ENCODE measurements around the gene LMNB1.

- TF ChIP-seq ZNF449 (tag by site-specific recombination; IDR thresholded peaks at IDR 0.05) = no peak
- no peak for TF ChIP-seq ZNF660 (tag by site-specific recombination; IDR thresholded peaks at IDR 0.05)
- TF ChIP-seq CTCF (tag by site-specific recombination; IDR thresholded peaks at IDR 0.05) = no peak
- no peak for TF ChIP-seq YY1 (tag by site-specific recombination; IDR thresholded peaks at IDR 0.05)
- no peak for TF ChIP-seq RBAK (tag by site-specific recombination; IDR thresholded peaks at IDR 0.05)
- no peak for TF ChIP-seq KLF1 (tag by site-specific recombination; IDR thresholded peaks at IDR 0.05)
- TF ChIP-seq REST (tag by site-specific recombination; IDR thresholded peaks at IDR 0.05) = no peak
- TF ChIP-seq TRIM28 (IDR thresholded peaks at IDR 0.05; ENCODE audit: borderline replicate concordance, low read length) = no peak
- no peak for TF ChIP-seq PBX3 (CRISPR knock-in tag; IDR thresholded peaks at IDR 0.05)
- no peak for TF ChIP-seq ZNF513 (tag by site-specific recombination; IDR thresholded peaks at IDR 0.05)
- TF ChIP-seq ZSCAN5A (tag by site-specific recombination; IDR thresholded peaks at IDR 0.05) = no peak
- TF ChIP-seq ZBTB20 (tag by site-specific recombination; IDR thresholded peaks at IDR 0.05) = no peak
These were observed 72.3 kb downstream of the LMNB1 start for GRCh38 chr5:126849101-126849678.
